Heart left ventricle (tissue), 16 donors: ENCODE results near the gene EVPLL. TPM values are rescaled to one million over a fixed set of nuclear protein-coding genes. Genes with fewer than 3 reads are reported as not detected.
"Not testable (repeated sequence)": the region's sequence is repeated elsewhere in the genome, so short reads cannot be mapped to it uniquely, and the experiment has no call there.

Experiments used
- ATAC-seq, 4 donors: fragments of 200-7000 bp; cut with Tn5 transposase; one replicate each; pipeline ENCODE4 v1.9.1; 2020 to 2022; ENCODE audit warnings: moderate library complexity in 4 of 4, mild to moderate bottlenecking in 3 of 4, moderate number of reproducible peaks in 1 of 4
- DNase-seq, 5 donors: peaks; one replicate each; pipeline ENCODE4 v3.0.0-alpha.2; 2020
- H3K27ac ChIP-seq, 12 donors: fragments of 200-600 bp; sonication (generic) in 4 of 12; one replicate each; pipeline versions ENCODE4 v1.5.0 to v1.8.0; 2016 to 2022; ENCODE audit warnings: mild to moderate bottlenecking in 2 of 12
- H3K27me3 ChIP-seq, 9 donors: fragments of 200-600 bp; sonication (generic) in 2 of 9; one replicate each; pipeline versions ENCODE4 v1.5.1 to v1.8.0; 2016 to 2022; ENCODE audit warnings: mild to moderate bottlenecking in 3 of 9
- H3K36me3 ChIP-seq, 9 donors: fragments of 200-600 bp; sonication (generic) in 2 of 9; one replicate each; pipeline versions ENCODE4 v1.5.0 to v1.8.0; 2018 to 2022; ENCODE audit warnings: mild to moderate bottlenecking in 2 of 9
- H3K4me1 ChIP-seq, 12 donors: fragments of 200-600 bp; sonication (generic) in 4 of 12; one replicate each; pipeline versions ENCODE4 v1.5.0 to v1.8.0; 2016 to 2022; ENCODE audit warnings: mild to moderate bottlenecking in 3 of 12
- H3K4me3 ChIP-seq, 12 donors: fragments of 200-600 bp; sonication (generic) in 4 of 12; one replicate each; pipeline versions ENCODE4 v1.5.0 to v1.8.0; 2017 to 2022; ENCODE audit warnings: mild to moderate bottlenecking in 9 of 12, moderate library complexity in 4 of 12
- H3K9me3 ChIP-seq, 12 donors: fragments of 200-600 bp; sonication (generic) in 4 of 12; one replicate each; pipeline versions ENCODE4 v1.5.0 to v1.8.0; 2016 to 2022; ENCODE audit warnings: mild to moderate bottlenecking in 1 of 12
- WGBS, 4 donors: extraction: QIAGEN DNeasy Blood & Tissue Kit in 2 of 4; methylation state at CpG; one replicate each; pipeline versions ENCODE4 v1.1.5 to v1.1.7; 2013 to 2018; 5-methylcytosine and 5-hydroxymethylcytosine counted together
- intact Hi-C, 10 donors: fragments of 100-400 bp; cut with DNase I; formaldehyde crosslinking; loops; one replicate each; pipeline versions ENCODE4 v1.11.1 to v1.14.2; 2022
- microRNA-seq, 4 donors: library from miRNA; unstranded; fragments of <30 nt; microRNA quantifications; one replicate each; pipeline versions ENCODE4 to v1.2.0, GENCODE V29; 2017 to 2020
- polyA plus RNA-seq, 2 donors: library from polyadenylated mRNA; stranded (reverse); fragments of 200-250 nt; gene quantifications; one replicate each; pipeline ENCODE4 v1.2.3, GENCODE V29; 2013
- total RNA-seq, 9 donors: library from RNA; depleted of rRNA in 2 of 9; stranded (reverse); fragments of >200 nt in 2 of 9; fragmentation: NEBNext Ultra II Directional in 3 of 9; extraction: Animal tissue kit (Norgen Biotek cat#: 25700) in 3 of 9; gene quantifications; one replicate each; pipeline versions ENCODE4 v1.1.0 to v1.2.4, GENCODE V29; 2016 to 2023
- donor health status: ischemic (EF 13 %, LVEDD 7.1; RV severe dilation, severe dysfunction).
- donor health status: healthy with polysubstance abuse.
- donor health status: DM: no; HTN: yes; CAD: no.
- donor health status: DM: no; HTN: no; CAD: no.
- donor health status: ischemic (EF 25% LVEDD 6.9; RV normal size, moderate dysfunction).
- donor health status: ischemic (EF 25% LVEDD 5.7; RV mildly dilated, moderate dysfunction).
- donor health status: healthy.
- donor health status: DM: yes; HTN: yes; CAD: no.
- donor health status: ischemic (EF 35%, LVEDD 5.7; RV mildly dilated, moderate dysfunction).
- donor health status: nonischemic (EF 11% LVEDD 7.7; RV severe dilation, severe dysfunction).
- donor health status: DM: yes; HTN: yes; CAD: no.
- donor health status: PGD.
- donor health status: ischemic (EF 29% LVEDD 5.4; RV normal size, mild dysfunction).
- donor health status: nonischemic (EF 23%, LVEDD 6.1; RV moderate dilation, normal function).

EVPLL gene
- total and polyA plus RNA-seq, 11 donors = not detected

- ATAC-seq, H3K36me3 ChIP-seq, H3K4me1 ChIP-seq, H3K9me3 ChIP-seq, DNase-seq, H3K27me3 ChIP-seq, intact Hi-C loops, H3K4me3 ChIP-seq, H3K27ac ChIP-seq: not testable (repeated sequence)
- WGBS, 4 donors = no CpG with 5 or more reads among the region's 9 CpGs
These were observed 54.6 kb downstream of the EVPLL start for GRCh38 chr17:18432206-18432605.

Small RNA genes within 50 kb of the gene (microRNA-seq; reads per million reads assigned to microRNA genes)
- gene MIR6778 = 0 reads per million in 4 donors

Other genes with a start within 250 kb of the EVPLL start
- 100 to 1,000 TPM; 147 to 233 (median 198) TPM for gene ALKBH5, start 193.9 kb upstream of the EVPLL start, total RNA-seq
- gene ALKBH5, start 193.9 kb upstream of the EVPLL start, polyA plus RNA-seq = 100 to 1,000 TPM in 1 of 2 donors, 10 to 100 TPM in 1; 89.2 to 122 TPM
- gene LLGL1, start 152.1 kb upstream of the EVPLL start, total RNA-seq = 10 to 100 TPM in 5 of 9 donors, 1 to 10 TPM in 4; 6.8 to 20.7 (median 10.8) TPM
- gene LLGL1, start 152.1 kb upstream of the EVPLL start, polyA plus RNA-seq = 1 to 10 TPM; 5.3 to 8.9 TPM
- gene FLII, start 119.0 kb upstream of the EVPLL start, total RNA-seq = 100 to 1,000 TPM; 218 to 535 (median 307) TPM
- 100 to 1,000 TPM; 321 to 364 TPM for gene FLII, start 119.0 kb upstream of the EVPLL start, polyA plus RNA-seq
- 10 to 100 TPM; 23.2 to 46.9 (median 26.7) TPM for gene MIEF2, start 117.1 kb upstream of the EVPLL start, total RNA-seq
- gene MIEF2, start 117.1 kb upstream of the EVPLL start, polyA plus RNA-seq = 10 to 100 TPM; 18.8 to 27.4 TPM
- gene TOP3A, start 62.8 kb upstream of the EVPLL start, total RNA-seq = 10 to 100 TPM in 8 of 9 donors, 1 to 10 TPM in 1; 9.4 to 26.1 (median 12.8) TPM
- 10 to 100 TPM in 1 of 2 donors, 1 to 10 TPM in 1; 9.7 to 14.8 TPM for gene TOP3A, start 62.8 kb upstream of the EVPLL start, polyA plus RNA-seq
- gene SMCR8, start 62.5 kb upstream of the EVPLL start, total RNA-seq = 10 to 100 TPM in 8 of 9 donors, 1 to 10 TPM in 1; 9.7 to 17.6 (median 13.1) TPM
- 10 to 100 TPM in 1 of 2 donors, 1 to 10 TPM in 1; 2.9 to 10.7 TPM for gene SMCR8, start 62.5 kb upstream of the EVPLL start, polyA plus RNA-seq
- 10 to 100 TPM in 2 of 9 donors, 1 to 10 TPM in 7; 3.8 to 15.5 (median 8.6) TPM for gene SHMT1, start 14.2 kb upstream of the EVPLL start, total RNA-seq
- gene SHMT1, start 14.2 kb upstream of the EVPLL start, polyA plus RNA-seq = 1 to 10 TPM; 5.1 to 7.1 TPM
- gene LGALS9C, start 99.0 kb downstream of the EVPLL start, total RNA-seq = under 1 TPM in 1 of 9 donors, not detected in 8; 0.43 TPM
- gene LGALS9C, start 99.0 kb downstream of the EVPLL start, polyA plus RNA-seq = not detected